Measurements from ENCODE around the gene SNX19. TPM values are rescaled to one million over a fixed set of nuclear protein-coding genes. Genes with fewer than 3 reads are reported as not detected.
A peak's percentile ranks its signal among the peaks of the same experiment; 100 is the strongest.

The SNX19 gene
- total RNA-seq, 2 experiments from 2014 or later, result 41.5 to 43.4 TPM

DNA sequence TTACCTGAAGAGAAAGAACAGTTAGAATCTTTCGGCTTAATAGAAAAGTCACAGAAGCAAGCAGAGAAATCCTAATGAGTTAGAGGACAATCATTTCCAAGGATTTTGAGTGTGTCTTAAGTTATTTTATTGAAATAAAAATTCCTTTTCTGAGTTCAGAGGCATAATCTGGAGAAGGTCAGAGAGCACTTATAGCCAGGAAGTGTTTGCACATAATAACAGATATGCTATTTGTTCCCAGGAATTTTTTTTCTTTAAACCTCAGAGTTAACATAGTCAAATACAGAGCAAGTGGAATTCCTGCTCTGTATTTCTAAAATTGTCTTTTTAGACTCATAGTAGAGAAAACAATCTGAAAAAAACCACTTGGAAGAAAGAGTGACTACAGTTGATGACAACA lies 74.3 kb downstream of the SNX19 start:
- DNase-seq, result no peak
- no peak overlapping the region for H3K4me3 Mint-ChIP-seq
- H3K27ac Mint-ChIP-seq, result no peak overlapping the region
- no peaks in the 10 kb centered on the region for H3K36me3 Mint-ChIP-seq
- CTCF ChIA-PET, result no interaction called here
- ATAC-seq, result no peak
- H3K4me1 Mint-ChIP-seq, result no peaks in the 10 kb centered on the region
- peaks cover 5% of the 10 kb centered on the region for H3K9me3 Mint-ChIP-seq (ENCODE audit: low read depth)
- peaks cover 28% of the 10 kb centered on the region for H3K27me3 Mint-ChIP-seq

DNA sequence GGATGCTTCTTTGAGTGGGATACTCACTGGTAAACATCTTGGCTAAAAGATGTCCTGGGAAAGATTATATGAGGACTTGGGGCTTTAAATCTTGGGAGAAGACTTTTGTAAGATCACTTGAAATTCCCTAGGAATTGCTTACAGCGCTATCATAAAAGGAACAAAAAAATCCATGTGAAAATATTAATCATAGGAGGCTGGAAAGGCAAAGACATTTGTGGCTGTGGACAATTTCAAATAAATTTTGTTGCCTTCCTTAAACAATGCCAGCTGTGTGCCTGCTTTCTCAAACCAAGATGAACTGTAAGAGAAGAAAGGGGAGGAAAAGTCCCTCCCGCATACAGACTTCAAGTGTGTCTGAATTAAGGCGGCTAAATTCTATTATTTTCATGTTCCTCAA lies 75.6 kb downstream of the SNX19 start:
- no peak overlapping the region for H3K27ac Mint-ChIP-seq
- H3K27me3 Mint-ChIP-seq, result peaks cover 37% of the 10 kb centered on the region
- H3K4me3 Mint-ChIP-seq, result no peak overlapping the region
- ATAC-seq (no peak), DNase-seq (no peak)
- CTCF ChIA-PET, result interaction anchor here (0.6 to 1.3 kb wide), 3 partner anchors 9 to 406 kb away, joined by 3 to 4 read pairs (median 3); no protein-coding TSS in a partner anchor
- H3K9me3 Mint-ChIP-seq (ENCODE audit: low read depth), result peaks cover 9% of the 10 kb centered on the region
- H3K4me1 Mint-ChIP-seq, result no peaks in the 10 kb centered on the region
- H3K36me3 Mint-ChIP-seq, result no peaks in the 10 kb centered on the region

GRCh38 chr11:130839981-130840666 lies 76.2 kb downstream of the SNX19 start:
- Mint-ChIP-seq H3K4me1 (no peaks in the 10 kb centered on the region), H3K36me3 (no peaks in the 10 kb centered on the region), H3K4me3 (no peak overlapping the region), H3K27me3 (peaks cover 38% of the 10 kb centered on the region), H3K9me3 (ENCODE audit: low read depth) (peaks cover 9% of the 10 kb centered on the region), H3K27ac (no peak overlapping the region)
- DNase-seq (no peak), ATAC-seq (no peak)
- CTCF ChIA-PET, result interaction anchor here (1.0 to 1.3 kb wide), 2 partner anchors 22 to 405 kb away, joined by 3 to 4 read pairs; no protein-coding TSS in a partner anchor

GRCh38 chr11:130837194-130837593 lies 79.1 kb downstream of the SNX19 start:
- no peak for ATAC-seq
- no peak for DNase-seq
- Mint-ChIP-seq H3K9me3 (ENCODE audit: low read depth) (peaks cover 9% of the 10 kb centered on the region), H3K27me3 (peaks cover 51% of the 10 kb centered on the region), H3K27ac (no peak overlapping the region), H3K36me3 (no peaks in the 10 kb centered on the region), H3K4me3 (no peak overlapping the region), H3K4me1 (no peaks in the 10 kb centered on the region)
- CTCF ChIA-PET, result interaction anchor here (1.1 kb wide), 1 partner anchor 22 kb away, joined by 3 read pairs; no protein-coding TSS in a partner anchor

DNA sequence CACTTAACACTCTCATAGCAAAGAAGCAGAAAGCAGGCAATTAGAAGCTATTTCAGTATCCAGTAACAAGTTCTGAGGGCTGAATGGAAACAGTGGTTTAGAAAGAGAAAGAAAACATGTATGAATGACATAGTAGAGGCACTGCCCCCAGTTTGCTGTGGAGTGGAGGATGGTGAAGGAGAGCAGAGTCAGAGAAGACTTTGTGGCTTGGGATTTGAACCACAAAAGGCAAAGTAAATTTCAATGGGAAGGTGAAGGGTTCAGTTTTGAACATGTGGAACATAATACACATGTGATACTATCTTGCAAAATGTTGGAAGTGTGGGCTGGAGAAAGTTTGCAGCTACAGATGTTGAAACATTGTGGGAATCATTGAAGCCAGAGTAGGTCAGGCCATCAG lies 81.4 kb downstream of the SNX19 start:
- H3K4me1 Mint-ChIP-seq, result no peaks in the 10 kb centered on the region
- CTCF ChIA-PET, result no interaction called here
- ATAC-seq (no peak), DNase-seq (no peak)
- H3K36me3 Mint-ChIP-seq, result no peaks in the 10 kb centered on the region
- H3K27ac Mint-ChIP-seq, result no peak overlapping the region
- H3K27me3 Mint-ChIP-seq, result peaks cover 34% of the 10 kb centered on the region
- peaks cover 9% of the 10 kb centered on the region for H3K9me3 Mint-ChIP-seq (ENCODE audit: low read depth)
- no peak overlapping the region for H3K4me3 Mint-ChIP-seq

- no peak for DNase-seq
- Mint-ChIP-seq H3K36me3 (no peaks in the 10 kb centered on the region), H3K4me3 (no peak overlapping the region), H3K27me3 (peaks cover 29% of the 10 kb centered on the region), H3K9me3 (ENCODE audit: low read depth) (peaks cover 6% of the 10 kb centered on the region), H3K27ac (no peak overlapping the region), H3K4me1 (no peaks in the 10 kb centered on the region)
- CTCF ChIA-PET, result no interaction called here
- ATAC-seq, result no peak
Measured at GRCh38 chr11:130832566-130833425, 83.5 kb downstream of the SNX19 start.

- DNase-seq, result no peak
- Mint-ChIP-seq H3K27ac (no peak overlapping the region), H3K4me1 (no peaks in the 10 kb centered on the region), H3K36me3 (no peaks in the 10 kb centered on the region), H3K9me3 (ENCODE audit: low read depth) (peaks cover 4% of the 10 kb centered on the region), H3K27me3 (peaks cover 26% of the 10 kb centered on the region), H3K4me3 (no peak overlapping the region)
- CTCF ChIA-PET, result no interaction called here
- no peak for ATAC-seq
Measured at GRCh38 chr11:130831976-130832375, 84.3 kb downstream of the SNX19 start.

GRCh38 chr11:130831506-130831905 lies 84.8 kb downstream of the SNX19 start:
- ATAC-seq (no peak), DNase-seq (no peak)

DNA sequence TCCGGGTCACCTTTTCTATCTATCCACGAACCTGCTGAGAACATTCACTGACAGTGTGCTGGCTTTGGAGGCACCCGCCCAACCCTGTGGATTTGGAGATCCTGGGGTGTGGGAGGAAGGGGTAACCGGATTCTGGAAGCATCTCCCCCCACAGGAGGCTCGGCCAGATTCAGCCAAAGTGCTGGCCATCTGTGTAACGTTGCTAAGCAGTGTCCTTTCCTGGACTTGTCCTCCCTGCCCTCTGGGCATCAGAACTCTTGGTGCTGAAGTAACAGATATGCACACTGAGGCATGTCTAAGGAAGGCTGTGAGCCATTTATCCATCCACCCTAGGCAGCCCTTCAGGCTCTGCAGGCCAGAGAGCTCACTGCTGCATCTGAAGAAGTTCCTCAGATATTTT lies 85.7 kb downstream of the SNX19 start:
- CTCF ChIA-PET, result interaction anchor here (1.5 kb wide), 1 partner anchor 32 kb away, joined by 3 read pairs; no protein-coding TSS in a partner anchor

More at GRCh38 chr11:130831506-130831905, 84.8 kb downstream of the SNX19 start:
- CTCF ChIA-PET, result interaction anchor here (1.5 kb wide), 1 partner anchor 31 kb away, joined by 3 read pairs; no protein-coding TSS in a partner anchor
- peaks cover 21% of the 10 kb centered on the region for H3K27me3 Mint-ChIP-seq
- peaks cover under 1% of the 10 kb centered on the region for H3K9me3 Mint-ChIP-seq (ENCODE audit: low read depth)
- H3K4me3 Mint-ChIP-seq, result no peak overlapping the region
- H3K27ac Mint-ChIP-seq, result no peak overlapping the region
- no peaks in the 10 kb centered on the region for H3K36me3 Mint-ChIP-seq
- H3K4me1 Mint-ChIP-seq, result no peaks in the 10 kb centered on the region

DNA sequence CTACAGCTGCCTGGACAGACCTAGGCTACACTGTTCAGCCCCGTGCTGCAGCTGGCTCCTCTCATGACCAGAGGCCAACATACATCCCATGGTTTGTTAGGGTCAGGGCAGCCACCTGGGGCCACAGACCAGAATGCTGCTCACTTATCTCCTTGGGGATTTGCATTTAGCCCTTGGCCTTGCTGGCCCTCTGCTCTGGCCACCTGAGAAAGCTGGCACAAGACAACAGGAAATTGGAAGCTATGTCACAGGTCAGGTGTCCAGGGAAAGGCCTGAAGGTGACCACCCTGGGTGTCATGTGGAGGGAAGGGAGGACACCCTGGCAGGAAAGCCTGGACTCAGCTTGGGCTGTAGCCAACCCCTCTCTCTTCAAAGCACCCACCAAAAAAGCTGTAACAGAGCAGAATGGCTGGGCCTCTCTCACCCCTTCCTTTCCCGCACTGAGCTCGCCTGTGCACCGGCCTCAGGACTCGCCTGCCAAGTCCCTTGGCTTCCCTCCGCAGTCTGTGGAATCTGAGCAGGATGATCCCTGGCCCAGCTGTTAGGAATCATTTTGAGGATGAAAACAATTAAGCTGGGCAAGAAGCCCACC lies 86.3 kb downstream of the SNX19 start:
- CTCF ChIA-PET, result interaction anchor here (1.5 kb wide), 1 partner anchor 32 kb away, joined by 3 read pairs; no protein-coding TSS in a partner anchor
- Mint-ChIP-seq H3K4me1 (no peaks in the 10 kb centered on the region), H3K9me3 (ENCODE audit: low read depth) (no peaks in the 10 kb centered on the region), H3K27ac (no peak overlapping the region), H3K4me3 (no peak overlapping the region), H3K36me3 (no peaks in the 10 kb centered on the region), H3K27me3 (peaks cover 21% of the 10 kb centered on the region)
- DNase-seq (no peak), ATAC-seq (no peak)

More for the DNA sequence above, 85.7 kb downstream of the SNX19 start:
- ATAC-seq, result no peak
- no peak overlapping the region for H3K27ac Mint-ChIP-seq
- no peaks in the 10 kb centered on the region for H3K36me3 Mint-ChIP-seq
- DNase-seq, result no peak
- H3K4me3 Mint-ChIP-seq, result no peak overlapping the region
- H3K27me3 Mint-ChIP-seq, result peaks cover 16% of the 10 kb centered on the region
- no peaks in the 10 kb centered on the region for H3K9me3 Mint-ChIP-seq (ENCODE audit: low read depth)
- no peaks in the 10 kb centered on the region for H3K4me1 Mint-ChIP-seq

GRCh38 chr11:130828741-130829140 lies 87.5 kb downstream of the SNX19 start:
- DNase-seq (peak; percentile 1), ATAC-seq (no peak)
- Mint-ChIP-seq H3K4me3 (no peak overlapping the region), H3K36me3 (no peaks in the 10 kb centered on the region), H3K27me3 (peaks cover 11% of the 10 kb centered on the region), H3K27ac (no peak overlapping the region), H3K4me1 (no peaks in the 10 kb centered on the region), H3K9me3 (ENCODE audit: low read depth) (no peaks in the 10 kb centered on the region)
- CTCF ChIA-PET, result interaction anchor here (0.9 to 2.6 kb wide), 3 partner anchors 19 to 391 kb away, joined by 3 to 17 read pairs (median 3); no protein-coding TSS in a partner anchor

DNA sequence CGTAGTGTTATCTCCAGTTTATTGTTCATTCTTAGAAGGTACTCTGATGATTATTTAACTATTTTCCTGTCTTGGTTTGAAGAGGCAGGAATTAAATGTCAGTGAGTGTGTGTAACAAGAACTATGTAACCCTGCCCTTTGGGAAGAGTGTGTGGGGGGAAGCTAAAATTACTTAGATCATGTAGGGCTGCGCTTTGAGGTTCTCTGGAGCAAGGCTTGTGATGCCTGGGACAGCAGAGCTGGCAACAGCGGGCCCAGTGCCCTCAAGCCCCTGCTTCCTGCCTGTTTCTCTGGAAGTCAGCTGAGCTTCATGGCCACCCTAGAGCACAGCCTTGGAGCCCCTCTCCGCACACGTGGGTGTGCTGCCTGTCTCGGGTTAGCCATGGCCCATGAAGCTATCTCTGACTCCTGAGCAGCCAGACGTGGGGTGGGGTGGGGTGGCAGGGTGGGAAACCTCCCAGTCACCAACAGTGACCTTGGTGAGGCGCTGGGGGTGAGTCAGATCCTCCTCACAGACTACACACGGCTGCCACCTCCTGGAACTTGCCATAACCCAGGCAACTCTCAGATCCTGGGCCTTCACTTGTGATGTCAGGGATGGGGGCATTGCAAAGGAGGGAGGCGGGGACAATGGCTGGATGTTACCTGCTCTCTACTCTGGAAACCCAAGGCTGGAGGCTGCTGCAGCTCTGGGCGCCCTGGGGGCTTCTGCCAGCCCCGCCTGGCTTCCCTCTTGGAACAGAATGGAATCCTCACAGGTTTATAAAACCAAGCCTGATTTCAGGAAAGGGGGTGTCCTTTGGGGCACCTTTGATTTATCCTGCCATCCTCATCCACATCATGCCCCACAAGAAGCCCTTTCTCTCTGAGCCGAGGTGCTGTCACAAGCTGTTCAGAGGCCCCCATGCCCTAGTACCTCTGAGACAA lies 88.6 kb downstream of the SNX19 start:
- H3K27ac Mint-ChIP-seq, result no peak overlapping the region
- H3K9me3 Mint-ChIP-seq (ENCODE audit: low read depth), result no peaks in the 10 kb centered on the region
- CTCF ChIA-PET, result interaction anchor here (0.9 to 2.6 kb wide), 5 partner anchors 18 to 396 kb away, joined by 3 to 17 read pairs (median 3); no protein-coding TSS in a partner anchor
- H3K4me1 Mint-ChIP-seq, result no peaks in the 10 kb centered on the region
- ATAC-seq (peak; percentile 51), DNase-seq (peak; percentile 48)
- H3K27me3 Mint-ChIP-seq, result peaks cover 5% of the 10 kb centered on the region
- H3K4me3 Mint-ChIP-seq, result no peak overlapping the region
- H3K36me3 Mint-ChIP-seq, result no peaks in the 10 kb centered on the region
